Ureter (tissue), 1 donor: ENCODE results near the gene CCDC149. TPM values are rescaled to one million over a fixed set of nuclear protein-coding genes. Genes with fewer than 3 reads are reported as not detected.

Experiments
- DNase-seq: peaks from one replicate; pipeline ENCODE4 v3.0.0-alpha.2; 2020; ENCODE audit warnings: low spot score
- total RNA-seq: library from RNA; stranded (reverse); gene quantifications from one replicate; pipeline ENCODE4 v1.2.4, GENCODE V29; 2023
- donor health status: DM: yes; HTN: yes; CAD: no.

CCDC149 gene
- total RNA-seq, 1 donor from 2014 or later: 25.5 TPM

- no peak for DNase-seq
These were observed 110.2 kb downstream of the CCDC149 start for GRCh38 chr4:24802648-24803047.

- no peak for DNase-seq
These were observed 111.5 kb downstream of the CCDC149 start for GRCh38 chr4:24801136-24801855.

- DNase-seq: no peak
These were observed 112.4 kb downstream of the CCDC149 start for GRCh38 chr4:24800325-24800895.

DNA sequence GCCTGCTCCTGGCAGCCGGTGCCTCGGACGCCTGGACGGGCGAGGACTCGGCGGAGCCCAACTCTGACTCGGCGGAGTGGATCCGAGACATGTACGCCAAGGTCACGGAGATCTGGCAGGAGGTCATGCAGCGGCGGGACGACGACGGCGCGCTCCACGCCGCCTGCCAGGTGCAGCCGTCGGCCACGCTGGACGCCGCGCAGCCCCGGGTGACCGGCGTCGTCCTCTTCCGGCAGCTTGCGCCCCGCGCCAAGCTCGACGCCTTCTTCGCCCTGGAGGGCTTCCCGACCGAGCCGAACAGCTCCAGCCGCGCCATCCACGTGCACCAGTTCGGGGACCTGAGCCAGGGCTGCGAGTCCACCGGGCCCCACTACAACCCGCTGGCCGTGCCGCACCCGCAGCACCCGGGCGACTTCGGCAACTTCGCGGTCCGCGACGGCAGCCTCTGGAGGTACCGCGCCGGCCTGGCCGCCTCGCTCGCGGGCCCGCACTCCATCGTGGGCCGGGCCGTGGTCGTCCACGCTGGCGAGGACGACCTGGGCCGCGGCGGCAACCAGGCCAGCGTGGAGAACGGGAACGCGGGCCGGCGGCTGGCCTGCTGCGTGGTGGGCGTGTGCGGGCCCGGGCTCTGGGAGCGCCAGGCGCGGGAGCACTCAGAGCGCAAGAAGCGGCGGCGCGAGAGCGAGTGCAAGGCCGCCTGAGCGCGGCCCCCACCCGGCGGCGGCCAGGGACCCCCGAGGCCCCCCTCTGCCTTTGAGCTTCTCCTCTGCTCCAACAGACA lies 113.1 kb downstream of the CCDC149 start:
- DNase-seq: no peak

- no peak for DNase-seq
These were observed 113.7 kb downstream of the CCDC149 start for GRCh38 chr4:24799196-24799543.

GRCh38 chr4:24798036-24798610 lies 114.7 kb downstream of the CCDC149 start:
- no peak for DNase-seq

DNA sequence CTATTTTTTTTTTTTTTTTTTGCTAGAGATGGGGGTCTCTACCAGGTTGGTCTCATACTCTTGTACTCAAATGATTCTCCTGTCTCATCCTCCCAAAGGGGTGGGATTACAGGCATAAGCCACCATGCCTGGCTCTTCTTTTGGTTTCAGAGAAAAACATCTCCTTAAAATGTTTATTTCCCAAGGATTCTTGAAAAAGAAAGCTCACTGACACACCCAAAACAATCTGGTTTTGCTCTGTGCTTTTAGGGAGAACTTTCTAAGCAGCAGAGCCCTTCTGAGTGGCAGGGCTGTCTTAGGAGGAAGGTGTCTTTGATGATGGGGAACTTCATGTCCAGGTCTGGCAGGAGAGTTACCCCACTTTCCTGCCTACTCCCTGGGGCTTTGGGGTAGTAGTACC lies 116.2 kb downstream of the CCDC149 start:
- no peak for DNase-seq

GRCh38 chr4:24795666-24796381 lies 117.0 kb downstream of the CCDC149 start:
- DNase-seq: no peak

- peak; percentile 87 for DNase-seq
These were observed 117.8 kb downstream of the CCDC149 start, which contains the start of gene SOD3 for GRCh38 chr4:24794916-24795665. SOD3 (plus strand) TSS chr4:24795573; CDS start chr4:24799522, 3,949 bp downstream.

- DNase-seq: no peak
These were observed 118.4 kb downstream of the CCDC149 start for GRCh38 chr4:24794480-24794879.

DNA sequence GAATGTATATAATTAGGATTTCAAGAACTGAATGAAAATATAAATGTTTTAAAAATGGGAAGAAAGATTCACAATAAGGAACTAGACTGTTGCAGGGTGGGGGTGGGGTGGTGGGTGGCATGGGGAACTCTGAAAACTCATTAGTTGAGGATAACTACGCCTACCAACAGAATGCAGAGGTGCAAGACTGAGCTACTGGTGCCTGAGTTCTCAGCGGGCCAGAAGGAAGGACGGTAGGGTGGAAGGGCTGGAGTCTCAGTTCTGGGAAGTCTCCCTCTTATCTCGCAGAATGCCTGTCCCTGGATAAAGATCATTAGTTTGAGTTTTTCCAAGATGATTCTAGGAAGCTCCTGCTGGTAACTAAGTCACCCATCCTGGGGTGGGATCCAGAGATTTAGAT lies 118.8 kb downstream of the CCDC149 start:
- no peak for DNase-seq

- DNase-seq: no peak
These were observed 119.4 kb downstream of the CCDC149 start for GRCh38 chr4:24793219-24794005.

- no peak for DNase-seq
These were observed 120.3 kb downstream of the CCDC149 start for GRCh38 chr4:24792552-24792951.

- no peak for DNase-seq
These were observed 121.8 kb downstream of the CCDC149 start for GRCh38 chr4:24791043-24791442.

DNA sequence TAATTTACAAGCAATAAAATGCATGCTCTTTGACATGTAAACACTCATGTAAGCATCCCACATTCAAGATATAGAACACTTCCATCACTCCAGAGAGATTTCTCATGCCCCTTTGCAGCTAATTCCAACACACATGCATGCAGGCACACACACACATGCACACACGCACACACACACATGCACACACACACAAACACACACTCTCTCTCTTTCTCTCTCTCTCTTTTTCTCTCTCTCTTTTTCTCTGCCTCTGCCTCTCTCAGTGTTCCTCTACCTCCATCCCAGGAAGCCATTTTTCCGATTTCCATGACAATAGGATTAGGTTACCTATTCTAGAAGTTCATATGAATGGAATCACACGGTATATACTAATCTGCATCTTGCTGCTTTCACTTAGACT lies 129.3 kb downstream of the CCDC149 start:
- no peak for DNase-seq

GRCh38 chr4:24781999-24782745 lies 130.7 kb downstream of the CCDC149 start:
- no peak for DNase-seq

- DNase-seq: no peak
These were observed 131.8 kb downstream of the CCDC149 start for GRCh38 chr4:24780936-24781495.

DNA sequence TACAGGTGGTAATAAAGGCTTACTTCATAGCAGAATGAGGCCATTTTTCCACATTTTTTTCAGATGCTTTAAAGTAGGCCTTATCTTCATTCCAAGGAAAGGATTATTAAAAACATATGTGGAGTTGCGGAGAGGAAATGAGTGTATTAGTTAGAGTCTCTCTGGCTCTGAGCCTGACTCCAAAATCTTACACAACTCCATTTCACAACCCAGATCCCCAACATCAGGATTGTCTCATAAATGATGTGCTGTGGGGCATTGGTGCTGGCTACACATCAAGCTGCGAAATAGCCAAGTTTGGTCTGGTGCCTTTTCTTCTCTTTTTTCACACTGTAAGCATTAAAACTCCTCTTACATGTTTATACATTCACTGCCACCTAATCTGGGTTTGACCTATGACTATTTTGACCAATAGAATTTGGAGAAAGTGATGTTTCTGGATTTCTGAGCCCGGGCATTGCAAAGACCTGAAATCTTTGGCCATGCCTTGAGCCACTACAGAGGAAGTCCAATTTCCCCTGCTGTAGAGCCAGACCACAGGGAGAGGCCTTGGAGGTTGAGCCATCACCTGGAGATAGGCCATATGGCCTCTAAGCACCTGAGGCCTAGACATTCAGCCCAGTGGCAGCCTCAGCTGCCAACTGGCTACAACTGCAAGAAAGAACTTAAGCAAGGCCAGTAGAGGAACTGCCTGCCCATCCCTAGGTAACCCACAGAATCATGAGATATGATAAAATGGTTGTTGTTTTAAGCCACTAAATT lies 134.2 kb downstream of the CCDC149 start:
- no peak for DNase-seq
